ENCODE results near the gene GGT6.
"Not testable (repeated sequence)": the region's sequence is repeated elsewhere in the genome, so short reads cannot be mapped to it uniquely, and the experiment has no call there.

The GGT6 gene

GRCh38 chr17:4560421-4560820 is at the start of gene GGT6:
GGT6 (minus strand) TSS chr17:4560577; CDS start chr17:4560521, 56 bp downstream.
- no peak for DNase-seq (ENCODE audit: low read depth)

- DNase-seq (ENCODE audit: low read depth) = no peak
These were observed 49.8 kb upstream of the GGT6 start for GRCh38 chr17:4610162-4610561.

DNA sequence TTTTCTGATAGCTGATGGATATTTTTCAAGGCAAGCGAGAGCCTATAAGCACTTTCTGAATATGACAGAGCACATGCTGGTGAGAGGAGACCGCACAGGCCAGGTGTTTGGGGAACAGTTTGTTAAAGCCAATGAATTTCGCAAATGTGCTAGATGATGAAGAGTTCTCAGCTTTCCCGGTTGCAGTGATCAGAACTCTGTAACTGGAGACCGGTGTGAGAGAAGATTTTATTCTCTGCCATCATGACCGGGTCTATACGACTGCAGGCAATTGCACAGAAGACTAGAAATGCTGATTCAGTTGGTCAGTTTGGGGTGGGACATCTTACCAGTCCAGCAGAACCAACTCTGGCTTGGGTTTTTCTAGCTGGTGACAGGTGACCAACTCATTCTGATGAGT is 49.4 kb upstream of the GGT6 start:
- DNase-seq (ENCODE audit: low read depth) = no peak

DNA sequence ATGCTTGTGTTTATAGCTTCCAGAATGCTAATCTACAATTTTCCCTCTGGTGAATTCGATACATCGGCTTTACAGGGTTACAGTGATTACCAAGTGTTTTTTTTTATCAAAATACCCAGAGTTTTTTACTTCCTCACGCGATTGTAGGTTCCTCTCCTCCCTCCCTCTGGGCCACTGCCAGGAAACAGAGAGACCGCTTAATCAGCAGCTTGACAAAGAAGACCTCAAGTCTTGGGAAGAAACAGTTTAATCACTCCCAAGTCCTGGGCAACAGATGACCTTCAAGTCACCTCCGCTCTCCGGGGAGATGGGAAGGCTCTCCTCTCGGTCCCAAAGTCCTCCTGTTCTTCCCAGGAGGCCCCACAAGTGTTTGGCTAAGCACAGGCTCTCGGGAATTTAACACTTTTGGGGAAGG is 47.4 kb upstream of the GGT6 start:
- no peak for DNase-seq (ENCODE audit: low read depth)

GRCh38 chr17:4607261-4607741 is 46.9 kb upstream of the GGT6 start:
- DNase-seq (ENCODE audit: low read depth) = no peak

GRCh38 chr17:4605826-4606225 is 45.4 kb upstream of the GGT6 start:
- no peak for DNase-seq (ENCODE audit: low read depth)

DNA sequence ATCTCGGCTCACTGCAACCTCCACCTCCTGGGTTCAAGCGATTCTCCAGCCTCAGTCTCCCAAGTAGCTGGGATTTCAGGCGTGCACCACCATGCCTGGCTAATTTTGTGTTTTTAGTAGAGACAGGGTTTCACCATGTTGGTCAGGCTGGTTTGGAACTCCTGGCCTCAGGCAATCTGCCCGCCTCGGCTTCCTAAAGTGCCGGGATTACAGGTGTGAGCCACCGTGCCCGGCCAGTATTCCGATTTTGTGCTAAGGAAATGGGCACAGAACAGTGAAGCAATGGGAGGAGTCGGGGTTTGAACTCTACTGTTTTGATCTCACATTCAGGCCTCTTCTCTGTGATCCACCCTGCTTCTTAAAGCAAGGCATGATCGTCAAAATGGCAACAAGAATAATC is 44.4 kb upstream of the GGT6 start:
- not testable (repeated sequence) for DNase-seq (ENCODE audit: low read depth)

DNA sequence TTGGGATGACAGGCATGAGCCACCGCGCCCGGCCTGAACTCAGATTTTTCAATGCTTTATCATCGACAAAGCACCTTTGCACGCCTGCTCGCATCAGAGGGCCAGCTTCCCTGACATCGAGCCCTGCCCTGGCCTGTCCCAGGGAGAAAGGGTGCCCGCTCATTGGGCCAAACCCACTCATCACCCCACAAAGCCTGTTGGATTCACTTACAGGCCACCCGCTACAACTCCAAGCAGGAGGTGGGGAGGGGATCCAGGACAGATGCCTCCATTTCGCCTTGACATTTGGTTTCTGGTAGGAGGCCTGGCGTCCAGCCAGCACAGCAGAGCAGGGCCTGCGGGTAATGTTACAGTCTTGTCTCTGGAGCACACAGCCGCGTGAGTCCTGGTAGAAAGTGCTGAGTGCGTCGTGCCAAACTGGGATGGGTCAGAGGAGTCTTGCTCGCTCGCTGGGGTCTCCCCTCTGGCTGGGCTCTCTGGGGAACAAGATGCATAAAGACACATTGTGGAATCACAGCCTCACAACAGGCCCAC is 43.8 kb upstream of the GGT6 start:
- no peak for DNase-seq (ENCODE audit: low read depth)

- no peak for DNase-seq (ENCODE audit: low read depth)
These were observed 41.7 kb upstream of the GGT6 start for GRCh38 chr17:4602041-4602440.

- DNase-seq (ENCODE audit: low read depth) = no peak
These were observed 40.9 kb upstream of the GGT6 start for GRCh38 chr17:4601326-4601725.

- no peak for DNase-seq (ENCODE audit: low read depth)
These were observed 40.2 kb upstream of the GGT6 start for GRCh38 chr17:4600563-4600962.

GRCh38 chr17:4599505-4600281 is 39.3 kb upstream of the GGT6 start:
- DNase-seq (ENCODE audit: low read depth) = no peak

- no peak for DNase-seq (ENCODE audit: low read depth)
These were observed 38.6 kb upstream of the GGT6 start for GRCh38 chr17:4598776-4599504.

DNA sequence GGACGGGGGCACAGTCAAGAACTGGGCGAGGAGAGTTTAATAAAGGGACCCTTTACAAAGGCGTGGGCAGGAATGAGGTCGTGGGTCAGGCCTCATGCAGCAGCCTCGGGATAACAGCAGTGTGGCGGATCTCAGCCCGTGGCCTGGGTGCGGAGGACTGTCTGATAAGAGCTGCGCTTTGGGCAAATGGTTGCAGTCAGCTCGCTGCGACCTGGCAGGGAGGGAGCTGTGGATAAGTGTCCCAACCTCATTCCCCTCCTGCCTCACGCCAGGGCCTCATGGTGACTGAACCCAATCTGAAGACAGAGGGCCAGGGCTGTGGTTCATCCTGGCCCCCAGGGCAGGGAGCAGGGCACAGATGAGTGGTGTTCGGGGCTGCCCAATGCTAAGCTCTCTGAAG is 37.6 kb upstream of the GGT6 start:
- DNase-seq (ENCODE audit: low read depth) = no peak

DNA sequence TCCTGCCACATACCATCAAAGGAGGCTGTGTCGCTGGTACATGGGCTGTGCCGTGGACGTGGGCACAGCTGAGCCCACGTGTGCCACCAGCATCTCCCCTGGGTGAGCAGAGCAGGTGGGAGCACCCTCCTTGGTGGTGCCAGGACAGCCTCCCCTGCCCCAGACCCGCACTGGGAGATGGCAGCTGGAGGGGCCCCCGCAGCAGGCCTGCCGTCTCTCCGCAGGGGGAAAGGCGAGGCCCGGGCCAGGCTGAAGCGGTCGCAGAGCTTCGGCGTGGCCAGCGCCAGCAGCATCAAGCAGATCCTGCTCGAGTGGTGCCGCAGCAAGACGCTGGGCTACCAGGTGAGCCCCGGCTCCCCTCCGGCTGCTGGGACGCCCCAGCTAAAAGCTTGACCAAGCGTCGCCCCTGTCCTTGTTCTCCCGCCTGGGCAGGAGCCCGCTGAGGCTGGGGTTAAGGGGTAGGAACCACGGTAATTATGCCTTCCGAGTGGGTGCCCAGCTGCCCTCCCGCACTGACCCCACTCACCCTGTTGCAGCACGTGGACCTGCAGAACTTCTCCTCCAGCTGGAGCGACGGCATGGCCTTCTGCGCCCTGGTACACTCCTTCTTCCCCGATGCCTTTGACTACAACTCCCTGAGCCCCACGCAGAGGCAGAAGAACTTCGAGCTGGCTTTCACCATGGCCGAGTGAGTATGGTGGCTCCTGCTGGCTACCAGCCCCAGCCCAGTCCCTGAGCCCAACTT is 36.4 kb upstream of the GGT6 start:
- no peak for DNase-seq (ENCODE audit: low read depth)

- not testable (repeated sequence) for DNase-seq (ENCODE audit: low read depth)
These were observed 35.4 kb upstream of the GGT6 start for GRCh38 chr17:4595685-4596342.

DNA sequence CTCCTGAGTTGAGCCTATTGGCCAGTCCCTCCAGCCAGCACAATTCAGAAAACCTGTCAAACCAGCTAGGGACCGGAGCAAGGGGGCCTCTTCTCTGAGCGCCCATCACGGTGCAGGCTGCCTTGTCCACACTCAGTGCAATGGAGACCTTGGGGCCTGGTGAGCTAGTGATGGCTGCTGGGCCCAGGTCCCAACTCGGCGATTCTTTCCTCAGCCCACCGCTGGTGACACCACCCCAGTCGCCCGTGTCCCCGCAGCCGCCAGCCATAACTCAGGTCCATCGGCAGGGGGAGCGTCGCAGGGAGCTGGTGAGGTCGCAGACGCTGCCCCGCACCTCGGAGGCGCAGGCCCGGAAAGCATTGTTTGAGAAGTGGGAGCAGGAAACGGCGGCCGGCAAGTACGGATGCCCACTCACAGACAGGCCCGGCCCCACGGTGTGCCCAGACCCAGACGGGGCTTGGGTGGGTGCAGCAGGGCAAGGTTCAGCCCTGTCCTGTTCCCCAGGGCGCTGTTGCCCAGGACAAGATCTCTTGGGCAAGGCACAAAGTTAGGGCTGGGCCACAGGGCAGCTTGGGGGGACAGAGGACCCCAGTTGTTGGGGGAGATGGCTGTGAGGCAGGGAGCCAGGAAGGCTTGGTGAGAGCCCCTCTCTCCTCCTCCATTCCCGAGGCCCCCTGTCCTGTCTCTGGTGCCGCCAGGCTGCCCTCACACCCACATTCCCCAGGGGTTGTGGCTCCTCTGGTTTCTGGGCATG is 34.7 kb upstream of the GGT6 start:
- no peak for DNase-seq (ENCODE audit: low read depth)

- DNase-seq (ENCODE audit: low read depth) = no peak
These were observed 34.0 kb upstream of the GGT6 start for GRCh38 chr17:4594406-4594805.

DNA sequence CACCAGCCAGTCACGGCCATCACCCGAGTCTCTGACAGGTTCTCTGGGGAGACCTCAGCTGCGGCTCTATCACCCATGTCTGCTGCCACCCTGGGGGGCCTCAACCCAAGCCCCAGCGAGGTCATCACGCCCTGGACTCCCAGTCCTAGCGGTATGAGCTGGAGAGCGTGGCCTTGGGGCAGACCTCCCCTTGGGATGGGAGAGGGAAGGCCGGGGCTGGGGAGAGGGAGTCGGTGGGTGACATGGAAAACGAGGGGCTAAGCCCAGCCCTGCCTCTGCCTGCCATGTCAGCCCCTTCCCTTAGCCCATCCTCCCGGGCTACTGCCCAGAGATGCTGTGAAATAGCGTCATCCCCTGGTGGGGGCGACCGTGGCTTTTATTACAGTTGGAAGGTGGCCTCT is 32.6 kb upstream of the GGT6 start:
- no peak for DNase-seq (ENCODE audit: low read depth)

GRCh38 chr17:4592240-4593005 is 32.0 kb upstream of the GGT6 start:
- no peak for DNase-seq (ENCODE audit: low read depth)
